ENCODE results near the gene CENPM.

DNA sequence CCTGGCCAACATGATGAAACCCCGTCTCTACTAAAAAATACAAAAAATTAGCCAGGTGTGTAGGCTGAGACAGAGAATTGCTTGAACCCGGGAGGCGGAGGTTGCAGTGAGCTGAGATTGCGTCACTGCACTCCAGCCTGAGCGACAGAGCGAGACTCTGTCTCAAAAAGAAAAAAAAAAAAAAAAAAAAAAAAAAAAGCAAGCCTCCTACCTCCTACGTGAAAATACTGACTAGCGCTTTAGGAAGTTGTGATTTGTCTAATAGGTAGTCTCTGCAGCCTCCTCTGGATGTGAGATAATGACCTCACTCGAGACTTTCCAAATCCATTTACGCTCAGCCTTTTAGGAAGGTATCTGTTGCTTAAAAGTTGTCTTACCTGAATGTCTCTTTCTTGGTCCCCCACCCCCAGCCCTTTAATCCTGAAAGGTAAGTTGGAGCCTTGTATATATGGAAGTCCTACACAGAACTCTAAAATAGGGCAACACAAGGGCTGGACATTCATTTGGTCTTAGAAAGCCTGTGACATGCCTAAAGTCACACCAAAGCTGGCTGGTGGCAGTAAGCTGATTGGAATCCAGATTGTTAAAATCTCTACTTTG lies 27.8 kb upstream of the CENPM start:
- TF ChIP-seq CTCF (IDR thresholded peaks at IDR 0.05) (no peak), POLR2A (IDR thresholded peaks at IDR 0.05) (no peak)

Data from uterus (tissue), 2 donors.